K562 (cell line): ENCODE results near the gene CCDC85A. TPM values are rescaled to one million over a fixed set of nuclear protein-coding genes. Genes with fewer than 3 reads are reported as not detected.
"Not testable (repeated sequence)": the region's sequence is repeated elsewhere in the genome, so short reads cannot be mapped to it uniquely, and the experiment has no call there.

Source experiments
- ATAC-seq: fragments of 200-7000 bp; cut with Tn5 transposase; 3 replicates; pipeline ENCODE4 v1.9.1; 2020; ENCODE audit warnings: moderate library complexity
- BruUV-seq: library from RNA; stranded (reverse); fragments of 400-500 nt; replicated peaks from 2 replicates; lab custom pipeline; 2021; lab: Mats Ljungman, UMichigan
- CTCF ChIA-PET: fragments of 300-600 bp; formaldehyde crosslinking; extraction: SDS; loops from one replicate; lab custom pipeline; 2021; ENCODE audit warnings: low intra/inter-chr PET ratio; lab: Yijun Ruan, JAX
- POLR2A ChIA-PET: fragments of 300-600, 350-650 bp; sonication (Branson Sonifier 250); formaldehyde crosslinking; extraction: SDS; loops from one replicate; lab custom pipeline; 2021; ENCODE audit warnings: antibody characterized with exemption, inconsistent platforms; lab: Yijun Ruan, JAX
- DNase-seq, 4 experiments: peaks; one replicate each; pipeline versions ENCODE4 v3.0.0 to v3.0.0-alpha.2; 2011 to 2018; ENCODE audit warnings: low spot score in 3 of 4, mixed read lengths in 3 of 4; ENCODE audit errors: extremely low read depth in 1 of 4
- FAIRE-seq: peaks from 2 replicates; lab custom pipeline; 2011; peaks lifted over from hg19 to GRCh38; lab: Jason Lieb, UNC
- H2AFZ ChIP-seq: 2 replicates; pipeline ENCODE4 v1.6.0; 2011; ENCODE audit warnings: low read depth, low read length, control low read depth, inconsistent platforms
- H3K27ac ChIP-seq: fragments of 200-600 bp; 3 replicates; pipeline ENCODE4 v1.8.0; 2011; ENCODE audit warnings: low read depth, mild to moderate bottlenecking, control low read depth, inconsistent platforms, low read length, moderate library complexity, mixed read lengths; ENCODE audit errors: extremely low read depth
- H3K27me3 ChIP-seq, 2 experiments: fragments of 300-600 bp in 1 of 2; 2 replicates in 1 of 2; 3 replicates in 1 of 2; pipeline versions ENCODE4 v1.6.0 to v1.8.0; 2011; ENCODE audit warnings: inconsistent platforms in 2 of 2, low read length in 2 of 2, mild to moderate bottlenecking in 1 of 2, mixed read lengths in 1 of 2, moderate library complexity in 1 of 2; ENCODE audit not compliant: control insufficient read depth in 2 of 2, insufficient read depth in 2 of 2
- H3K36me3 ChIP-seq: fragments of 300-600 bp; 3 replicates; pipeline ENCODE4 v1.8.0; 2011; ENCODE audit warnings: mild to moderate bottlenecking, low read length, inconsistent platforms; ENCODE audit not compliant: control insufficient read depth, insufficient read depth
- H3K4me1 ChIP-seq, 2 experiments: fragments of 200-600 bp in 1 of 2; replicated peaks in 1 of 2; 2 replicates in 1 of 2; 3 replicates in 1 of 2; pipeline versions ENCODE4 v1.5.1 to v1.8.0; 2011; ENCODE audit warnings: inconsistent platforms in 2 of 2, low read length in 2 of 2, mild to moderate bottlenecking in 1 of 2, mixed read lengths in 1 of 2, moderate library complexity in 1 of 2; ENCODE audit not compliant: control insufficient read depth in 2 of 2, insufficient read depth in 2 of 2
- H3K4me2 ChIP-seq: 2 replicates; pipeline ENCODE4 v1.6.1; 2011; ENCODE audit warnings: low read length, control low read depth, inconsistent platforms, mixed read lengths; ENCODE audit not compliant: insufficient read depth
- H3K4me3 ChIP-seq: fragments of 200-600 bp; sonication (generic), shearing (Covaris generic); 2 replicates; pipeline ENCODE4 v1.5.1; 2016; ENCODE audit warnings: control low read depth, inconsistent platforms
- H3K79me2 ChIP-seq: fragments of 200-600 bp; 3 replicates; pipeline ENCODE4 v1.8.0; 2011; ENCODE audit warnings: low read length, inconsistent platforms; ENCODE audit not compliant: control insufficient read depth, insufficient read depth
- H3K9ac ChIP-seq, 2 experiments: 2 replicates each; pipeline versions ENCODE4 v1.6.0 to v1.6.1; 2011; ENCODE audit warnings: low read depth in 2 of 2, low read length in 2 of 2, control low read depth in 1 of 2, inconsistent platforms in 1 of 2, mild to moderate bottlenecking in 1 of 2, mixed read lengths in 1 of 2; ENCODE audit not compliant: insufficient read depth in 1 of 2
- H3K9me1 ChIP-seq: one replicate; pipeline ENCODE4 v1.6.0; 2011; ENCODE audit warnings: inconsistent platforms, mild to moderate bottlenecking, low read length, moderate library complexity; ENCODE audit not compliant: control insufficient read depth, insufficient read depth
- H3K9me3 ChIP-seq: replicated peaks from 2 replicates; pipeline ENCODE4 v1.5.1; 2011; ENCODE audit warnings: low read depth, low read length, inconsistent platforms; ENCODE audit not compliant: control insufficient read depth, insufficient read depth
- H4K20me1 ChIP-seq: replicated peaks from 2 replicates; pipeline ENCODE4 v1.6.1; 2011; ENCODE audit warnings: low read length, inconsistent platforms, mixed read lengths; ENCODE audit not compliant: control insufficient read depth, insufficient read depth
- ELF1 ChIP-seq: fragments of 200-800 bp; sonication (Bioruptor generic); IDR thresholded peaks from 2 replicates; pipeline ENCODE4 v1.6.1; 2016; ENCODE audit warnings: missing genetic modification characterization, missing compliant biosample characterization
- FOXK2 ChIP-seq, 2 experiments: fragments of 450-650 bp; IDR thresholded peaks in 1 of 2; conservative IDR thresholded peaks in 1 of 2; 2 replicates each; pipeline ENCODE4 v1.6.1; 2016; ENCODE audit warnings: low read depth in 2 of 2, mild to moderate bottlenecking in 1 of 2
- IRF9 ChIP-seq: fragments of 450-650 bp; IDR thresholded peaks from 2 replicates; pipeline ENCODE4 v1.6.1; 2016; ENCODE audit warnings: missing biosample characterization, missing genetic modification characterization
- PKNOX1 ChIP-seq: fragments of 450-650 bp; IDR thresholded peaks from 2 replicates; pipeline ENCODE4 v1.6.1; 2016
- ZC3H4 ChIP-seq: sonication (generic); formaldehyde crosslinking; IDR thresholded peaks from 2 replicates; pipeline ENCODE4 v1.9.0; 2021; ENCODE audit warnings: missing genetic modification reagents, borderline replicate concordance
- ZNF717 ChIP-seq: fragments of 250-450 bp; sonication (Bioruptor Pico); IDR thresholded peaks from 2 replicates; pipeline ENCODE4 v1.5.0; 2021
- WGBS: fragments of 100-300 bp; shearing (Covaris generic); methylation state at CpG from one replicate; pipeline ENCODE4 v1.1.6; 2016; ENCODE audit warnings: low coverage, mixed read lengths; ENCODE audit not compliant: insufficient coverage; ENCODE audit errors: missing lambda C conversion rate; 5-methylcytosine and 5-hydroxymethylcytosine counted together
- in situ Hi-C: fragments of 300-500 bp; cut with MboI; formaldehyde crosslinking; loops from 4 replicates; pipeline ENCODE4 v1.15.0; 2018; ENCODE audit warnings: inconsistent platforms, mixed read lengths
- intact Hi-C: fragments of 100-400 bp; cut with micrococcal nuclease; formaldehyde crosslinking; loops from 2 replicates; pipeline ENCODE4 v1.14.2; 2022
- polyA plus RNA-seq, 8 experiments: library from polyadenylated mRNA; depleted of rRNA in 4 of 8; stranded (reverse) in 5 of 8; unstranded in 3 of 8; fragments of >200 nt; fragmentation: Nextera tagmentation in 2 of 8; fragmentation: Illumina TruSeq in 1 of 8; extraction: Ambion mirVana in 2 of 8; extraction: Trizol in 1 of 8; gene quantifications; 2 replicates each; pipeline versions ENCODE4 v1.2.1 to v1.2.3, GENCODE V29; 2011 to 2014; ENCODE audit warnings: inconsistent platforms in 1 of 8, missing spikeins in 1 of 8
- total RNA-seq, 7 experiments: library from RNA; depleted of rRNA in 6 of 7; stranded (reverse); fragments of >200 nt in 6 of 7; fragmentation: Illumina TruSeq in 2 of 7; extraction: Trizol in 2 of 7; gene quantifications; 2 replicates each; pipeline versions ENCODE4 v1.2.1 to v1.2.3, GENCODE V29; 2011 to 2021; ENCODE audit warnings: low replicate concordance in 1 of 7

Gene CCDC85A
- total and polyA plus RNA-seq, 9 of the 15 experiments (the other 6 are each of a cell fraction or from before 2014, with no cell fraction given): 0.03 to 0.14 (median 0.10) TPM; not detected in 5

GRCh38 chr2:56155188-56155587 lies 28.6 kb upstream of the CCDC85A start (continued):
- TF ChIP-seq ZNF717 (CRISPR knock-in tag): no peak
- no peak for TF ChIP-seq IRF9
- no peak for TF ChIP-seq ZC3H4 (CRISPR knock-in tag)
- no peak for TF ChIP-seq FOXK2 (conservative IDR thresholded peaks at IDR 0.05 in 1 of 2, IDR thresholded peaks at IDR 0.05 in 1 of 2; ENCODE audit: low read depth in 2 of 2)
- no peak for TF ChIP-seq ELF1 (tag)

- 30% methylated on average over 5 of the region's 5 CpGs for WGBS
- intact Hi-C loops, H3K4me3 ChIP-seq, H3K9ac ChIP-seq, BruUV-seq, ATAC-seq, H3K4me1 ChIP-seq, H3K36me3 ChIP-seq, H3K9me1 ChIP-seq, H4K20me1 ChIP-seq, H3K79me2 ChIP-seq, H3K4me2 ChIP-seq, H3K27me3 ChIP-seq, FAIRE-seq, CTCF ChIA-PET, H3K9me3 ChIP-seq, POLR2A ChIA-PET, in situ Hi-C loops, H3K27ac ChIP-seq, H2AFZ ChIP-seq, DNase-seq: not testable (repeated sequence)
- TF ChIP-seq PKNOX1: peak; percentile 29; the same call in 1 of the 2 replicates
Measured at GRCh38 chr2:56159875-56160274, 23.9 kb upstream of the CCDC85A start.
